Measurements from ENCODE around the gene IL17B. TPM values are rescaled to one million over a fixed set of nuclear protein-coding genes. Genes with fewer than 3 reads are reported as not detected.
A peak's percentile ranks its signal among the peaks of the same experiment; 100 is the strongest.

The IL17B gene
- total RNA-seq, 1 donor = not detected

DNA sequence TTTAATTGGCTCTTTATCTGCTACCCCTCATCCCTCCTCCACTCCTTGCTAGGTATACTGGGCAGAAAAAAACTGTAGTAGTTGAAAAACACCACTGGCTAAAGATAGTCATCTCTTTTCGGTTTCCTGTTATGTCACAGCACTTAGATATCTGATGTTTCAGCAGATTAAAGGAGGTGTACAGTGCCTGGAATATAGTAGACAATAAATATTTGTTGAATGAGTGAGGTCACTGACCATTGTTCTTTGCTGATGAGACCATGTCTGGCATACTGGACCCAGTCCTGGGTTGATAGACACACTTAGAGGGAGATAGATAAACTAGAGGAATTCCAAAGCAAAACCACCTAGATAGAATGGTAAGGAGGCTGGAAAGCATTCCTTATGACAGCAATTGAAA lies 30.6 kb downstream of the IL17B start:
- DNase-seq (ENCODE audit: low read depth) = no peak
- no peak for TF ChIP-seq CTCF (IDR thresholded peaks at IDR 0.05; ENCODE audit: insufficient read depth, low read length)
- H3K4me3 ChIP-seq (ENCODE audit: low read depth, low read length) = no peak overlapping the region

DNA sequence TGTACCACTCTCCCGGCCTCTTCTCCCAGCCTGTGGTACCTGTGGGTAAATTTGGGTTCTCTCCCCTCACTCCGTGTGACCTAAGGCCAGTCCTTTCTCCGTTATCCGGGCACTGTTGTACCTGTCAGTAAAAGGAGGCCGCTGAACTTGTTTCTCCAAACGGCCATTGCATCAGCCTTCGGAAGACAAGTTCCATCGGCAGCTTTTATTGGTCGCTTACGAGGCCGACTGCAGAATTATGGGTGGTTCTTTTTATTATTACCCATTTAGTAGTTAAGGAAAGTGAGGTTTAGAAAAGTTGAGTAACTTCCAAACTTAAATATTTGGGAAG lies 33.2 kb downstream of the IL17B start:
- TF ChIP-seq CTCF (IDR thresholded peaks at IDR 0.05; ENCODE audit: insufficient read depth, low read length) = no peak
- peak; percentile 66 for DNase-seq (ENCODE audit: low read depth)
- H3K4me3 ChIP-seq (ENCODE audit: low read depth, low read length) = peak overlapping the region; percentile 100

- H3K4me3 ChIP-seq (ENCODE audit: low read depth, low read length) = peak within 1 kb of the TSS; percentile 100
- DNase-seq (ENCODE audit: low read depth) = peak; percentile 98
- TF ChIP-seq CTCF (IDR thresholded peaks at IDR 0.05; ENCODE audit: insufficient read depth, low read length) = no peak
These were observed 33.8 kb downstream of the IL17B start, which contains the start of gene GRPEL2 for GRCh38 chr5:149345147-149345891. Gene GRPEL2, plus strand, starts transcription at chr5:149345499. Its CDS starts 41 bp downstream, at chr5:149345540.

GRCh38 chr5:149344151-149344550 lies 34.9 kb downstream of the IL17B start:
- no peak for TF ChIP-seq CTCF (IDR thresholded peaks at IDR 0.05; ENCODE audit: insufficient read depth, low read length)
- DNase-seq (ENCODE audit: low read depth) = no peak
- H3K4me3 ChIP-seq (ENCODE audit: low read depth, low read length) = peak overlapping the region; percentile 100

DNA sequence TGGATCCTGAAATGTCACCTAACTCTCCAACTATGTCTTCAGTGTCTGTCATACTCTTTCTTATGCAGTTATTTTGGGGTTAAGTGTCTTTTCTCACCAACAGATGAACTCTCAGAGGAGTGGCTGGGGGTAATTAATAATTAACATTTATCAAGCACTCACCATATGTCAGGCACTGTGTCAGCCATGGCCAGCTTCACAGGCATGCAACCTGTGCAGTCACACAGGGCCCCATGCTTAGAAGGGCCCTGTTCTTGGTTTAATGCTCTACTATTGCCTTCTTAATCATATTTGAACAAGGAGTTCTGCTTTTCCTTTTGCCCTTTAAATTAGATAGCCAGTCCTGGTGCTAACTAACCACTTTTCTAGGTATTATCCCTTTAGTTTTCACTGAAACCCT lies 37.2 kb downstream of the IL17B start:
- no peak for TF ChIP-seq CTCF (IDR thresholded peaks at IDR 0.05; ENCODE audit: insufficient read depth, low read length)
- H3K4me3 ChIP-seq (ENCODE audit: low read depth, low read length) = no peak overlapping the region
- DNase-seq (ENCODE audit: low read depth) = no peak

GRCh38 chr5:149340920-149341319 lies 38.2 kb downstream of the IL17B start:
- TF ChIP-seq CTCF (IDR thresholded peaks at IDR 0.05; ENCODE audit: insufficient read depth, low read length) = no peak
- DNase-seq (ENCODE audit: low read depth) = no peak
- H3K4me3 ChIP-seq (ENCODE audit: low read depth, low read length) = no peak overlapping the region

DNA sequence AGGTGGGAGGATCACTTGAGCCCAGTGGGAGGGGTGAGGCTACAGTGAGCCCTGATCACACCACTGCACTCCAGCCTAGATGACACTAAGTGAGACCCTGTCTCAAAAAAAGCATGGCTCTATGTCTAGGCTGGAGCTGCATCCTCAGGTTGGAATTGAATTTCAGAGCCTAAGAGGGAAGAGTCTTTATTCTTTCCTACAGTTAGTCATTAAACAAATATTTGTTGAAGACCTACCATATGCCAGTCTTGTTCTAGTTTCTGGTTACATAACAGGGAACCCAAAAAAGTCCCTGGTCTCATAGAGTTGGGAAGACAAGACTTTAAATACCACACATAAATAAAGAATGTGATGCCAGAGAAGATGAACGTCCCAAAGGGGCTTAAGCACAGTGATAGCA lies 40.7 kb downstream of the IL17B start:
- no peak for TF ChIP-seq CTCF (IDR thresholded peaks at IDR 0.05; ENCODE audit: insufficient read depth, low read length)
- no peak overlapping the region for H3K4me3 ChIP-seq (ENCODE audit: low read depth, low read length)
- no peak for DNase-seq (ENCODE audit: low read depth)

Measured in fibroblast of the aortic adventitia (primary cell).